Renal cortical epithelial cell (primary cell): ENCODE data around the gene HLA-DPB1. TPM values are rescaled to one million over a fixed set of nuclear protein-coding genes. Genes with fewer than 3 reads are reported as not detected.

Experiments used
- DNase-seq: peaks from one replicate; pipeline ENCODE4 v3.0.0-alpha.2; 2011; ENCODE audit warnings: low read depth
- total RNA-seq: library from RNA; depleted of rRNA; stranded (reverse); fragments of >200 nt; gene quantifications from 2 replicates; pipeline ENCODE4 v1.2.3, GENCODE V29; 2014

The HLA-DPB1 gene
- total RNA-seq, 1 donor from 2014 or later: 12.2 TPM

- no peak for DNase-seq
Measured at GRCh38 chr6:33103776-33104175, 28.0 kb downstream of the HLA-DPB1 start.

GRCh38 chr6:33104887-33105286 is 29.1 kb downstream of the HLA-DPB1 start:
- no peak for DNase-seq

- no peak for DNase-seq
Measured at GRCh38 chr6:33105386-33105785, 29.6 kb downstream of the HLA-DPB1 start.

- DNase-seq: no peak
Measured at GRCh38 chr6:33105916-33106871, 30.4 kb downstream of the HLA-DPB1 start.

- no peak for DNase-seq
Measured at GRCh38 chr6:33107641-33108040, 31.9 kb downstream of the HLA-DPB1 start.

- DNase-seq: no peak
Measured at GRCh38 chr6:33108307-33108706, 32.5 kb downstream of the HLA-DPB1 start.

- DNase-seq: peak; percentile 68
Measured at GRCh38 chr6:33112148-33112547, 36.4 kb downstream of the HLA-DPB1 start.

- no peak for DNase-seq
Measured at GRCh38 chr6:33113755-33114154, 38.0 kb downstream of the HLA-DPB1 start.

- no peak for DNase-seq
Measured at GRCh38 chr6:33114406-33114805, 38.6 kb downstream of the HLA-DPB1 start.

- no peak for DNase-seq
Measured at GRCh38 chr6:33116417-33116816, 40.6 kb downstream of the HLA-DPB1 start.

- DNase-seq: no peak
Measured at GRCh38 chr6:33116841-33117711, 41.3 kb downstream of the HLA-DPB1 start.

- DNase-seq: no peak
Measured at GRCh38 chr6:33117811-33118277, 42.1 kb downstream of the HLA-DPB1 start.

GRCh38 chr6:33118525-33119123 is 42.8 kb downstream of the HLA-DPB1 start:
- DNase-seq: peak; percentile 50

GRCh38 chr6:33120001-33120400 is 44.2 kb downstream of the HLA-DPB1 start:
- DNase-seq: no peak

GRCh38 chr6:33123181-33123580 is 47.4 kb downstream of the HLA-DPB1 start:
- no peak for DNase-seq

GRCh38 chr6:33123732-33124524 is 48.1 kb downstream of the HLA-DPB1 start:
- DNase-seq: no peak

- DNase-seq: no peak
Measured at GRCh38 chr6:33124525-33124901, 48.7 kb downstream of the HLA-DPB1 start.

- no peak for DNase-seq
Measured at GRCh38 chr6:33124947-33125346, 49.2 kb downstream of the HLA-DPB1 start.

GRCh38 chr6:33126101-33126714 is 50.4 kb downstream of the HLA-DPB1 start:
- no peak for DNase-seq

GRCh38 chr6:33128318-33128717 is 52.5 kb downstream of the HLA-DPB1 start:
- no peak for DNase-seq

GRCh38 chr6:33132081-33132524 is 56.3 kb downstream of the HLA-DPB1 start:
- no peak for DNase-seq
